Fibroblast of villous mesenchyme (primary cell): ENCODE measurements around the gene RWDD4. TPM values are rescaled to one million over a fixed set of nuclear protein-coding genes. Genes with fewer than 3 reads are reported as not detected.

ENCODE experiments used
- DNase-seq: peaks from one replicate; pipeline ENCODE4 v3.0.0-alpha.2; 2010; ENCODE audit warnings: low read depth
- H3K4me3 ChIP-seq: 2 replicates; pipeline ENCODE4 v1.5.1; 2011; ENCODE audit warnings: low read depth, mild to moderate bottlenecking, low read length
- total RNA-seq: library from RNA; depleted of rRNA; stranded (reverse); fragments of >200 nt; gene quantifications from 2 replicates; pipeline ENCODE4 v1.2.3, GENCODE V29; 2012
- TF ChIP-seq, protein P1 (sequence below): IDR thresholded peaks from 2 replicates; pipeline ENCODE4 v1.5.1; 2012; ENCODE audit warnings: low read depth, mild to moderate bottlenecking, low read length; ENCODE audit not compliant: insufficient read depth

RWDD4 gene
- total RNA-seq, 1 donor: 30.2 TPM

GRCh38 chr4:183688216-183688615 is 29.2 kb upstream of the RWDD4 start:
- DNase-seq: no peak
- TF ChIP-seq, protein P1, sequence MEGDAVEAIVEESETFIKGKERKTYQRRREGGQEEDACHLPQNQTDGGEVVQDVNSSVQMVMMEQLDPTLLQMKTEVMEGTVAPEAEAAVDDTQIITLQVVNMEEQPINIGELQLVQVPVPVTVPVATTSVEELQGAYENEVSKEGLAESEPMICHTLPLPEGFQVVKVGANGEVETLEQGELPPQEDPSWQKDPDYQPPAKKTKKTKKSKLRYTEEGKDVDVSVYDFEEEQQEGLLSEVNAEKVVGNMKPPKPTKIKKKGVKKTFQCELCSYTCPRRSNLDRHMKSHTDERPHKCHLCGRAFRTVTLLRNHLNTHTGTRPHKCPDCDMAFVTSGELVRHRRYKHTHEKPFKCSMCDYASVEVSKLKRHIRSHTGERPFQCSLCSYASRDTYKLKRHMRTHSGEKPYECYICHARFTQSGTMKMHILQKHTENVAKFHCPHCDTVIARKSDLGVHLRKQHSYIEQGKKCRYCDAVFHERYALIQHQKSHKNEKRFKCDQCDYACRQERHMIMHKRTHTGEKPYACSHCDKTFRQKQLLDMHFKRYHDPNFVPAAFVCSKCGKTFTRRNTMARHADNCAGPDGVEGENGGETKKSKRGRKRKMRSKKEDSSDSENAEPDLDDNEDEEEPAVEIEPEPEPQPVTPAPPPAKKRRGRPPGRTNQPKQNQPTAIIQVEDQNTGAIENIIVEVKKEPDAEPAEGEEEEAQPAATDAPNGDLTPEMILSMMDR: no peak
- H3K4me3 ChIP-seq: no peak overlapping the region

DNA sequence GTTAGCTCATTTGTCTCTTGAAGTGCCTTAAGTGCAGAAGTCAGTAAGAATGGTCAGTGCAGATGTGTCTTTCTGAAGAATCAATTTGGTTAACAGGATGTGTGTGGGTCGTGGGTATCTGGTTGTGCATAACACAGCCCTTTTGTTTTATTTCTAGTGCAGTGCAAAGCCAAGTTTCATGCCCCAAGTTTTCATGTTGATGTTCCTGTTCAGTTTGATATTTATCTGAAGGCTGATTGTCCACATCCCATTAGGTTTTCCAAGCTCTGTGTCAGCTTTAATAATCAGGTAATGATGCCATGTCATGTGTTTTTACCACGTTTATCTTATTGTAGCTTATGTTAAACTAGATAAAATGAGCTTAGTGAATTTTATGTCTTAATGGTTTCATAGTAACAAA is 27.5 kb upstream of the RWDD4 start:
- TF ChIP-seq, protein P1: no peak
- H3K4me3 ChIP-seq: no peak overlapping the region

GRCh38 chr4:183681119-183681518 is 22.1 kb upstream of the RWDD4 start:
- TF ChIP-seq, protein P1: no peak
- H3K4me3 ChIP-seq: no peak overlapping the region
- no peak for DNase-seq

More for the DNA sequence above, 27.5 kb upstream of the RWDD4 start:
- DNase-seq: no peak

DNA sequence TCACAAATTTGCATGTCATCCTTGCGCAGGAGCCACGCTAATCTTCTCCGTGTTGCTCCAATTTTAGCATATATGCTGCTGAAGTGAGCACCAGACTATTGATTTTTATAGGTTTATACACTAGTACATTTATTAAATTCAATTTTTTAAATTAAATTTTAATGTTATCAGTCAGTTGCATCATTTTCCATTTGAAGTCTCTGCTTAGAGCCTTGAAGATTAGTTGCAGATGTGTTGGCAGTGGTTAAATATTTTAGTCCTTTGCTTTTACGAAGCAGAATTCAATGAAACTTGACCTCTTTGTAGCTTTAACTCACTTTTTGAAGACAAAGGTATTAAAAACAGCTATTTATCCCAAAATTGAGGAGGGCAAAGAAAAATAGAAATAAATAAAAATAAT is 16.6 kb upstream of the RWDD4 start:
- H3K4me3 ChIP-seq: no peak overlapping the region
- TF ChIP-seq, protein P1: no peak
- DNase-seq: peak; percentile 21

DNA sequence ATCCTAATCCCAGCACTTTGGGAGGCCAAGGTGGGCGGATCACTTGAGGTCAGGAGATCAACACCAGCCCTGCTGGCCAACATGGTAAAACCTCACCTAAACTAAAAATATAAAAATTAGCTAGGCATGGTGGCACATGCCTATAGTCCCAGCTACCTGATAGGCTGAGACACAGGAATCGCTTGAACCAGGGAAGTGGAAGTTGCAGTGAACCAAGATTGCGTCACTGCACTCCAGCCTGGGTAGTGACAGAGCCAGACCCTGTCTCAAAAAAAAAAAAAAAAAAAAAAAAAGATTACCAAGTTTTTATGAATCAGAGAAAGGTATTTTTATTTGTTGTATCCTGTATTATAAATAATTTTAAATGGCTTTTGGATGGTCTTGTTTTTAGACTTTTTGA is 15.2 kb upstream of the RWDD4 start:
- DNase-seq: no peak
- TF ChIP-seq, protein P1: no peak
- no peak overlapping the region for H3K4me3 ChIP-seq

GRCh38 chr4:183670960-183671555 is 12.1 kb upstream of the RWDD4 start:
- no peak for DNase-seq
- TF ChIP-seq, protein P1: no peak
- H3K4me3 ChIP-seq: no peak overlapping the region

DNA sequence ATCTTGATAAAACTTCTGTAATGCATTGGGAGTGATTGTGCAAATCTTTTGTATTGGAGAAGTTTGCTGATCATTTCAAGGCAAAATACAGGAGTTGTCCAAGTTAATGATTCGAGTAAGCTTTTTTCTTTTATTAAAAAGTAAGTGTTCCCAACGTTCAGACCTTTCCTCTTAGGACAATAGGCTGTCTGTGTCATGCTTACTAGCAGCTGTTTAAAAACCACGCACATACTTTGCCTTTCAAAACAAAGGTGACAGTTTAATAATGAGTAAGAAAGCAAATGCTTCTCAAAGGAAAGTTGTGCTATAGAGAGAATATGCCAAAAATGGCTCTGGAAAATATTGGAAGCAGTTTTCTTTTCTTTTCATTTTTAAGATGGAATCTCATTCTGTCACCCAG is 11.3 kb upstream of the RWDD4 start:
- DNase-seq: no peak
- TF ChIP-seq, protein P1: no peak
- H3K4me3 ChIP-seq: no peak overlapping the region
